Heart right ventricle (tissue), 16 donors: ENCODE data around the gene OR4D10. TPM values are rescaled to one million over a fixed set of nuclear protein-coding genes. Genes with fewer than 3 reads are reported as not detected.

Source experiments
- ATAC-seq, 8 donors: fragments of 200-7000 bp; cut with Tn5 transposase; one replicate each; pipeline ENCODE4 v1.9.1; 2020; ENCODE audit warnings: mild to moderate bottlenecking in 8 of 8, moderate library complexity in 8 of 8, moderate number of reproducible peaks in 1 of 8
- DNase-seq, 2 donors: peaks; one replicate each; pipeline ENCODE4 v3.0.0-alpha.2; 2020
- H3K27ac ChIP-seq, 10 donors: fragments of 200-600 bp; sonication (generic) in 2 of 10; one replicate each; pipeline versions ENCODE4 v1.5.0 to v1.8.0; 2020 to 2022; ENCODE audit warnings: mild to moderate bottlenecking in 3 of 10
- H3K27me3 ChIP-seq, 7 donors: fragments of 200-600 bp; one replicate each; pipeline ENCODE4 v1.8.0; 2021 to 2022; ENCODE audit warnings: mild to moderate bottlenecking in 2 of 7
- H3K36me3 ChIP-seq, 9 donors: fragments of 200-600 bp; sonication (generic) in 1 of 9; one replicate each; pipeline versions ENCODE4 v1.5.0 to v1.8.0; 2020 to 2022; ENCODE audit warnings: mild to moderate bottlenecking in 2 of 9
- H3K4me1 ChIP-seq, 9 donors: fragments of 200-600 bp; sonication (generic) in 1 of 9; one replicate each; pipeline versions ENCODE4 v1.5.0 to v1.8.0; 2020 to 2022; ENCODE audit warnings: mild to moderate bottlenecking in 4 of 9
- H3K4me3 ChIP-seq, 10 donors: fragments of 200-600 bp; sonication (generic) in 2 of 10; one replicate each; pipeline versions ENCODE4 v1.5.0 to v1.8.0; 2020 to 2022; ENCODE audit warnings: mild to moderate bottlenecking in 7 of 10, moderate library complexity in 2 of 10
- H3K9me3 ChIP-seq, 11 donors: fragments of 200-600 bp in 10 of 11; sonication (generic) in 2 of 11; one replicate each; pipeline versions ENCODE4 v1.5.0 to v1.8.0; 2013 to 2022; ENCODE audit warnings: mild to moderate bottlenecking in 2 of 11, control low read depth in 1 of 11, moderate library complexity in 1 of 11
- CTCF ChIP-seq, 9 donors: fragments of 200-600 bp; sonication (generic) in 2 of 9; IDR thresholded peaks; one replicate each; pipeline versions ENCODE4 v1.5.0 to v1.8.0; 2021 to 2022; ENCODE audit warnings: antibody characterized with exemption in 9 of 9, mild to moderate bottlenecking in 5 of 9, moderate library complexity in 1 of 9
- WGBS, 2 donors: extraction: QIAGEN DNeasy Blood & Tissue Kit; methylation state at CpG; one replicate each; pipeline ENCODE4 v1.1.7; 2013; ENCODE audit warnings: inconsistent platforms in 1 of 2; 5-methylcytosine and 5-hydroxymethylcytosine counted together
- intact Hi-C, 10 donors: fragments of 100-400 bp; cut with DNase I; formaldehyde crosslinking; loops; one replicate each; pipeline versions ENCODE4 v1.11.1 to v1.14.2; 2022
- long read RNA-seq, 3 donors: library from polyadenylated mRNA; unstranded; transcript quantifications; one replicate each; pipeline ENCODE4 v2.0.0, GENCODE V29; 2020 to 2021
- polyA plus RNA-seq, 2 donors: library from polyadenylated mRNA; stranded (reverse); fragments of 200-250 nt; gene quantifications; one replicate each; pipeline ENCODE4 v1.2.3, GENCODE V29; 2013
- total RNA-seq, 10 donors: library from RNA; stranded (reverse); fragmentation: NEBNext Ultra II Directional in 3 of 10; extraction: Animal tissue kit (Norgen Biotek cat#: 25700) in 3 of 10; gene quantifications; one replicate each; pipeline versions ENCODE4 v1.2.1 to v1.2.4, GENCODE V29; 2021 to 2023
- donor health status: Arrhythmogenic right ventricular cardiomyopathy.
- donor health status: ischemic (EF 13 %, LVEDD 7.1; RV severe dilation, severe dysfunction).
- donor health status: healthy with polysubstance abuse.
- donor health status: DM: no; HTN: yes; CAD: no.
- donor health status: DM: no; HTN: no; CAD: no.
- donor health status: ischemic (EF 25% LVEDD 6.9; RV normal size, moderate dysfunction).
- donor health status: ischemic (EF 25% LVEDD 5.7; RV mildly dilated, moderate dysfunction).
- donor health status: healthy.
- donor health status: DM: yes; HTN: yes; CAD: no.
- donor health status: Ischemic cardiomyopathy.
- donor health status: ischemic (EF 35%, LVEDD 5.7; RV mildly dilated, moderate dysfunction).
- donor health status: nonischemic (EF 11% LVEDD 7.7; RV severe dilation, severe dysfunction).
- donor health status: DM: yes; HTN: yes; CAD: no.
- donor health status: PGD.
- donor health status: ischemic (EF 29% LVEDD 5.4; RV normal size, mild dysfunction).
- donor health status: nonischemic (EF 23%, LVEDD 6.1; RV moderate dilation, normal function).

OR4D10 gene
- total RNA-seq (not detected), polyA plus RNA-seq (not detected)
- long read RNA-seq, donor 1, result 0 reads
- long read RNA-seq, donor 2, result 0 reads
- long read RNA-seq, donor 3, result 0 reads

- H3K27ac ChIP-seq, result no peak within 1 kb of the TSS
- no peaks in the 10 kb centered on the region for H3K4me1 ChIP-seq
- no peak within 1 kb of the TSS for H3K4me3 ChIP-seq
- H3K36me3 ChIP-seq, result no peaks in the 10 kb centered on the region
- ATAC-seq (no peak), DNase-seq (no peak)
- no peaks in the 10 kb centered on the region for H3K9me3 ChIP-seq
- peaks cover 0 to 5% (median 0%) of the 10 kb centered on the region in 7 donors for H3K27me3 ChIP-seq
- TF ChIP-seq CTCF (IDR thresholded peaks at IDR 0.05), result no peak
- intact Hi-C loops, result no loop called here
Measured at GRCh38 chr11:59473015-59473414, at the start of gene OR4D10. Gene OR4D10 (plus strand): TSS chr11:59473315. CDS start chr11:59477430, 4,115 bp downstream.

GRCh38 chr11:59423835-59424234 is 49.3 kb upstream of the OR4D10 start:
- H3K4me1 ChIP-seq, result no peaks in the 10 kb centered on the region
- 64% methylated on average over 2 of the region's 2 CpGs for WGBS, 2 donors
- H3K4me3 ChIP-seq, result no peak overlapping the region
- no peak for DNase-seq
- no peaks in the 10 kb centered on the region for H3K36me3 ChIP-seq
- H3K27ac ChIP-seq, result no peak overlapping the region
- no peak for ATAC-seq
- intact Hi-C loops, result loop anchor here in 1 of 10 donors (10.0 kb wide), 1 partner anchor 249 kb away; the partner anchor contains the start of gene DTX4
- no peaks in the 10 kb centered on the region for H3K9me3 ChIP-seq
- H3K27me3 ChIP-seq, result peaks cover 0 to 7% (median 3%) of the 10 kb centered on the region in 7 donors
- no peak for TF ChIP-seq CTCF (IDR thresholded peaks at IDR 0.05)

DNA sequence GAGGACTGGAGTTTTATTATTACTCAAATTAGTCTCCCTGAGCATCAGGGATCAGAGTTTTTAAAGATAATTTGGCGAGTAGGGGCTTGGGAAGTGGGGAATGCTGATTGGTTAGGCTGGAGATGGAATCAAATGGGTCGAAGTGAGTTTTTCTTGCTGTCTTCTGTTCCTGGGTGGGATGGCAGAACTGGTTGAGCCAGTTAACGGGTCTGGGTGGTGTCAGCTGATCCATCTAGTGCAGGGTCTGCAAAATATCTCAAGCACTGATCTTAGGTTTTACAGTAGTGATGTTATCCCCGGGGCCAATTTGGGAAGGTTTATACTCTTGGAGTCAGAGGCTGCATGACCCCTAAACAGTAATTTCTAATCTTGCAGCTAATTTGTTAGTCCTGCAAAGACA is 48.0 kb upstream of the OR4D10 start:
- TF ChIP-seq CTCF (IDR thresholded peaks at IDR 0.05), result no peak
- WGBS, 2 donors, result 59 to 62% methylated on average over 4 of the region's 4 CpGs
- Histone ChIP-seq H3K4me1 (no peaks in the 10 kb centered on the region), H3K27me3 (peaks cover 0 to 7% (median 0%) of the 10 kb centered on the region in 7 donors), H3K36me3 (no peaks in the 10 kb centered on the region), H3K9me3 (no peaks in the 10 kb centered on the region), H3K27ac (no peak overlapping the region), H3K4me3 (no peak overlapping the region)
- intact Hi-C loops, result loop anchor here in 4 of 10 donors (5.0 to 10.0 kb wide), 2 partner anchors 250 to 253 kb away; partner anchors contain the start of gene DTX4 (in 4 of the 4)
- DNase-seq, result no peak
- ATAC-seq, result no peak

- Histone ChIP-seq H3K9me3 (no peaks in the 10 kb centered on the region), H3K27me3 (peaks cover 0 to 7% (median 0%) of the 10 kb centered on the region in 7 donors), H3K27ac (no peak within 1 kb of the TSS), H3K4me3 (no peak within 1 kb of the TSS), H3K36me3 (no peaks in the 10 kb centered on the region), H3K4me1 (no peaks in the 10 kb centered on the region)
- intact Hi-C loops, result loop anchor here in 4 of 10 donors (5.0 to 10.0 kb wide), 2 partner anchors 252 to 254 kb away; partner anchors contain the start of gene DTX4 (in 4 of the 4)
- ATAC-seq, result no peak
- no peak for TF ChIP-seq CTCF (IDR thresholded peaks at IDR 0.05)
- no peak for DNase-seq
- 59 to 63% methylated on average over 5 of the region's 5 CpGs for WGBS, 2 donors
Measured at GRCh38 chr11:59426361-59427067, 46.6 kb upstream of the OR4D10 start, which contains the start of gene OR5A2. Gene OR5A2 (minus strand): TSS chr11:59426413. CDS start chr11:59422953, 3,460 bp downstream.
